NT2/D1 (cell line): ENCODE measurements around the gene PLS1.

Source experiments
- SUZ12 ChIP-seq: IDR thresholded peaks from 2 replicates; pipeline ENCODE4 v1.6.1; 2011; ENCODE audit not compliant: insufficient read length, insufficient read depth; ENCODE audit errors: extremely low read depth
- YY1 ChIP-seq: IDR thresholded peaks from 2 replicates; pipeline ENCODE4 v1.6.1; 2011; ENCODE audit not compliant: insufficient read length, insufficient read depth
- ZNF274 ChIP-seq: IDR thresholded peaks from 2 replicates; pipeline ENCODE4 v1.6.1; 2011; ENCODE audit warnings: mild to moderate bottlenecking, low read depth, low read length

GRCh38 chr3:142576792-142577191 lies 19.4 kb upstream of the PLS1 start:
- TF ChIP-seq YY1 (no peak), ZNF274 (no peak), SUZ12 (no peak)
